Fibroblast of skin of scalp (primary cell): ENCODE measurements around the gene SNX14.
"Not testable (repeated sequence)": the region's sequence is repeated elsewhere in the genome, so short reads cannot be mapped to it uniquely, and the experiment has no call there.

Source experiments
- DNase-seq: peaks from one replicate; pipeline ENCODE4 v3.0.0-alpha.2; 2013

Gene SNX14

GRCh38 chr6:85582832-85583231, 10.8 kb downstream of the SNX14 start:
- not testable (repeated sequence) for DNase-seq

GRCh38 chr6:85581572-85581971, 12.1 kb downstream of the SNX14 start:
- DNase-seq: no peak

GRCh38 chr6:85580878-85581267, 12.8 kb downstream of the SNX14 start:
- no peak for DNase-seq

- no peak for DNase-seq
Measured at GRCh38 chr6:85580118-85580877, 13.4 kb downstream of the SNX14 start.

GRCh38 chr6:85579581-85579980, 14.1 kb downstream of the SNX14 start:
- no peak for DNase-seq

- DNase-seq: no peak
Measured at GRCh38 chr6:85576476-85576875, 17.2 kb downstream of the SNX14 start.

GRCh38 chr6:85574932-85575598, 18.6 kb downstream of the SNX14 start:
- DNase-seq: peak; percentile 58

- no peak for DNase-seq
Measured at GRCh38 chr6:85569323-85569722, 24.3 kb downstream of the SNX14 start.

GRCh38 chr6:85568411-85568810, 25.2 kb downstream of the SNX14 start:
- DNase-seq: no peak

- DNase-seq: no peak
Measured at GRCh38 chr6:85565736-85566135, 27.9 kb downstream of the SNX14 start.

- not testable (repeated sequence) for DNase-seq
Measured at GRCh38 chr6:85564223-85564622, 29.4 kb downstream of the SNX14 start.

- DNase-seq: no peak
Measured at GRCh38 chr6:85561750-85562357, 31.8 kb downstream of the SNX14 start.

- no peak for DNase-seq
Measured at GRCh38 chr6:85556992-85557668, 36.5 kb downstream of the SNX14 start.

- DNase-seq: no peak
Measured at GRCh38 chr6:85552652-85553051, 41.0 kb downstream of the SNX14 start.

GRCh38 chr6:85551264-85551663, 42.4 kb downstream of the SNX14 start:
- no peak for DNase-seq

GRCh38 chr6:85547719-85548118, 45.9 kb downstream of the SNX14 start:
- no peak for DNase-seq

- DNase-seq: peak; percentile 37
Measured at GRCh38 chr6:85544776-85545175, 48.9 kb downstream of the SNX14 start.

- peak; percentile 17 for DNase-seq
Measured at GRCh38 chr6:85537055-85537494, 56.6 kb downstream of the SNX14 start.

GRCh38 chr6:85524281-85524680, 69.4 kb downstream of the SNX14 start:
- not testable (repeated sequence) for DNase-seq

- no peak for DNase-seq
Measured at GRCh38 chr6:85516168-85516567, 77.5 kb downstream of the SNX14 start.

GRCh38 chr6:85506441-85507093, 87.1 kb downstream of the SNX14 start:
- no peak for DNase-seq

- no peak for DNase-seq
Measured at GRCh38 chr6:85498596-85499258, 94.9 kb downstream of the SNX14 start.
